Measurements from ENCODE around the gene CDKL4.

- TF ChIP-seq TSHZ2 (CRISPR knock-in tag; IDR thresholded peaks at IDR 0.05) (no peak), ZNF565 (CRISPR knock-in tag; conservative IDR thresholded peaks at IDR 0.05; ENCODE audit: low read depth) (no peak), CREB5 (CRISPR knock-in tag; IDR thresholded peaks at IDR 0.05; ENCODE audit: low read depth) (no peak), ISL1 (CRISPR knock-in tag; IDR thresholded peaks at IDR 0.05) (no peak), ZC3H10 (CRISPR knock-in tag; IDR thresholded peaks at IDR 0.05) (no peak), ZNF70 (CRISPR knock-in tag; IDR thresholded peaks at IDR 0.05) (no peak), ZFP3 (CRISPR knock-in tag; IDR thresholded peaks at IDR 0.05) (no peak), POU6F1 (CRISPR knock-in tag; IDR thresholded peaks at IDR 0.05; ENCODE audit: borderline replicate concordance, low read depth) (no peak), PPARA (CRISPR knock-in tag; IDR thresholded peaks at IDR 0.05; ENCODE audit: borderline replicate concordance) (no peak), PATZ1 (CRISPR knock-in tag; IDR thresholded peaks at IDR 0.05; ENCODE audit: borderline replicate concordance) (no peak)
These were observed 99.4 kb downstream of the CDKL4 start for GRCh38 chr2:39144416-39144815.

Measured in SK-N-SH treated with all-trans-retinoic acid at 6 μM for 48 hours (cell line).